ENCODE results near the gene CD59.

- TF ChIP-seq, protein P1, sequence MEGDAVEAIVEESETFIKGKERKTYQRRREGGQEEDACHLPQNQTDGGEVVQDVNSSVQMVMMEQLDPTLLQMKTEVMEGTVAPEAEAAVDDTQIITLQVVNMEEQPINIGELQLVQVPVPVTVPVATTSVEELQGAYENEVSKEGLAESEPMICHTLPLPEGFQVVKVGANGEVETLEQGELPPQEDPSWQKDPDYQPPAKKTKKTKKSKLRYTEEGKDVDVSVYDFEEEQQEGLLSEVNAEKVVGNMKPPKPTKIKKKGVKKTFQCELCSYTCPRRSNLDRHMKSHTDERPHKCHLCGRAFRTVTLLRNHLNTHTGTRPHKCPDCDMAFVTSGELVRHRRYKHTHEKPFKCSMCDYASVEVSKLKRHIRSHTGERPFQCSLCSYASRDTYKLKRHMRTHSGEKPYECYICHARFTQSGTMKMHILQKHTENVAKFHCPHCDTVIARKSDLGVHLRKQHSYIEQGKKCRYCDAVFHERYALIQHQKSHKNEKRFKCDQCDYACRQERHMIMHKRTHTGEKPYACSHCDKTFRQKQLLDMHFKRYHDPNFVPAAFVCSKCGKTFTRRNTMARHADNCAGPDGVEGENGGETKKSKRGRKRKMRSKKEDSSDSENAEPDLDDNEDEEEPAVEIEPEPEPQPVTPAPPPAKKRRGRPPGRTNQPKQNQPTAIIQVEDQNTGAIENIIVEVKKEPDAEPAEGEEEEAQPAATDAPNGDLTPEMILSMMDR (conservative IDR thresholded peaks at IDR 0.05; ENCODE audit: low read depth, low read length), result no peak
- no peak for TF ChIP-seq EZH2 (IDR thresholded peaks at IDR 0.05; ENCODE audit: borderline replicate concordance, low read depth, low read length, poor library complexity, severe bottlenecking)
Observed at GRCh38 chr11:33779849-33780528, 43.8 kb upstream of the CD59 start.
